Subcutaneous adipose tissue (tissue), 4 donors: ENCODE results near the gene ORM2. TPM values are rescaled to one million over a fixed set of nuclear protein-coding genes. Genes with fewer than 3 reads are reported as not detected.

Experiments
- total RNA-seq, 4 donors: library from RNA; depleted of rRNA; stranded (reverse); fragments of >200 nt; gene quantifications; one replicate each; pipeline ENCODE4 v1.1.0, GENCODE V29; 2016
- TF ChIP-seq, protein P1 (sequence below): fragments of 450-650 bp; IDR thresholded peaks from one replicate; pipeline ENCODE4 v1.5.1; 2016; ENCODE audit warnings: low read depth, mild to moderate bottlenecking, control low read depth, antibody characterized with exemption, moderate library complexity

ORM2 gene
- total RNA-seq, 4 donors from 2014 or later, result 2.4 TPM; not detected in 3

DNA sequence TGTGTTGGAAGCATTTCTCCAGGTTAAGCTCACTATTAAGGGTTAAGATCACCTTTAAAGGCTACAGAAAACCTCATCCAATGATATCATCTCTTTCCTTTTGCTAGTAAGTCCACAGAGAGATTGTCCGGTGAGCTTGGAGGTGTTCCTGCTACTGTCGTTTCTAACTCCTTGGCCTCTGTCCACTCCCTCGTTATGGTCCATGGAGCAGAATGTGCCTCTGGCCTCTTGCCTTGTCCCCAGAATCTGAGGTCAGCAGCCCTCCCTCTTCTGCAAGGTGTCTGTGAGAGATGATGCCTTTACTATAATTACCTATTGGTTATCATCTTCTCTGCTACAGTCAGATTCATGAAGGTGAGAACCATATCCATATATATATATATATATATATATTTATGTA lies 15.0 kb downstream of the ORM2 start:
- TF ChIP-seq, protein P1, sequence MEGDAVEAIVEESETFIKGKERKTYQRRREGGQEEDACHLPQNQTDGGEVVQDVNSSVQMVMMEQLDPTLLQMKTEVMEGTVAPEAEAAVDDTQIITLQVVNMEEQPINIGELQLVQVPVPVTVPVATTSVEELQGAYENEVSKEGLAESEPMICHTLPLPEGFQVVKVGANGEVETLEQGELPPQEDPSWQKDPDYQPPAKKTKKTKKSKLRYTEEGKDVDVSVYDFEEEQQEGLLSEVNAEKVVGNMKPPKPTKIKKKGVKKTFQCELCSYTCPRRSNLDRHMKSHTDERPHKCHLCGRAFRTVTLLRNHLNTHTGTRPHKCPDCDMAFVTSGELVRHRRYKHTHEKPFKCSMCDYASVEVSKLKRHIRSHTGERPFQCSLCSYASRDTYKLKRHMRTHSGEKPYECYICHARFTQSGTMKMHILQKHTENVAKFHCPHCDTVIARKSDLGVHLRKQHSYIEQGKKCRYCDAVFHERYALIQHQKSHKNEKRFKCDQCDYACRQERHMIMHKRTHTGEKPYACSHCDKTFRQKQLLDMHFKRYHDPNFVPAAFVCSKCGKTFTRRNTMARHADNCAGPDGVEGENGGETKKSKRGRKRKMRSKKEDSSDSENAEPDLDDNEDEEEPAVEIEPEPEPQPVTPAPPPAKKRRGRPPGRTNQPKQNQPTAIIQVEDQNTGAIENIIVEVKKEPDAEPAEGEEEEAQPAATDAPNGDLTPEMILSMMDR, result no peak

GRCh38 chr9:114345493-114346065 lies 15.9 kb downstream of the ORM2 start:
- TF ChIP-seq, protein P1, result no peak

DNA sequence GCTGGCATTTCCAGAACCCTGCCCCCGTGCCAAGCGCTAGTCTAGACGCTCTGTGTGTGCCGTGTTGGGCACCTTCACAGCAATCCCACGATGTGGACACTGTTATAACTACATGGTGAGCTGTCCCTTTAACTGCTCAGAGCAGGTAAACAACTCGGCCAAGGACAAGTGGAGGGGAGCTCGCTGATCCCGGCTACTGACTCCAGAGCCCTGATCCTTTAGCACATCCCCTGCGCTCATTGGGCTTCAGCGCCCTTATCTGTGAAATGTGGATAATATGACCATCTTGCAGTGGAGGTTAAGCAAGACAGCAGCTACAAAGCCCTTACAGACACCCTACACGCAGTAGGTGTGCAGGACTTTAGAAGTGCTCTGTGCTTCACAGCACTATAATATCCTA lies 16.5 kb downstream of the ORM2 start:
- TF ChIP-seq, protein P1, result no peak

DNA sequence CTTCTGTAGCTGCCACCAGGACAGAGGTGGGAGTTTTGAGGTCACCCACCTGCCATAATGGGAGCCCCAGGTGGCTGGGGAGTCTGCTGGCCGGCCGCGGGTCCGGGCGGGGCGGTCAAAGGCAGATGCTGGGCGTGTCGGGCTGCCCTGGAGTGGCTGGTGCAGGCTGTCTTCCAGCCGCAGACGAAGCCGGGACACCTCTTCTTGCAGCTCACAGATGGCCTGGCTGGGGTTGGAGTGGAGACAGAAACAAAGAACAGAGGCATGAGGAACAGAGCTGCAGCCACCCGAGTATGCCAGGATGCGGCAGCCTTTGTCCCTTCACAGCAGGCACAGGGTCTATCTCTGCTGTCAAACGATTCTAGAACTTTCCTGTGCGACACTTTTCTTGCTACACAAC lies 18.0 kb downstream of the ORM2 start:
- TF ChIP-seq, protein P1, result no peak

GRCh38 chr9:114348261-114348905 lies 18.7 kb downstream of the ORM2 start:
- TF ChIP-seq, protein P1, result no peak

GRCh38 chr9:114348906-114349482 lies 19.3 kb downstream of the ORM2 start:
- TF ChIP-seq, protein P1, result no peak

DNA sequence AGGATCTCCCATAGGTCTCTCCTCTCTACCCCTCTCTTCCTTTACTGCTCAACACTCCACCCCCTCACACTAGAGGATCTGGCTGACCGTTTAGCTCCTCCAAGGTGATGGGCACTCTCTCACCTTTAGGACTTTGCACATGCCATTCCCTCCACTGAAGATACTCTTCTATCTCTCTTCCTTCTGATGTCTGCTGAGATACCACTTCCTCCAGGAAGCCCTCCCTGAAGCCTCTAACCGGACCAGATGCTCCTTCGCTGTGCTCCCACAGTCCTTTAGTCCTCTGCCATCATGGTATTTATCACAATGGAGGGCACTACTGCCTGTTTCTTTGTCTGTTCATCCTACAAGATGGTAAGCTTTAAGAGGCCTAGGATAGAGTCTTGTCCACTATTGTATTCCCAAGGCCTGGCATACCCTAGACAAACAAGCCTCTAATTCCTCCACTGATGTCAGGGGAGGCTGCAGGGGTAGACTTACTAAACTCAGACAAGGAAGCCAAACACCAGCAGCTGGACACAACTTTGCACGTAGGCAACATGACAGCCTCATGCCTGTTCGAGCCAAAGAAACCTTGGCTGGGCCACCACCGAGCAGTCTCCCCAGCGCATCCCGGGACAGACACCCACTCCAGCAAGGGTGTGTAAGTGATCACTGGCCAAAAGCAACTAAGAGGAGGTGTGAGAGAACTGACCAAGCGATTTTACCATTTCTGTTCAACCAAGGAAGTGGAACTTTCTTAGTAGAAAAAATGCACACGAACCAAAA lies 20.2 kb downstream of the ORM2 start:
- TF ChIP-seq, protein P1, result no peak
